ENCODE measurements around the gene KLHL10.

DNA sequence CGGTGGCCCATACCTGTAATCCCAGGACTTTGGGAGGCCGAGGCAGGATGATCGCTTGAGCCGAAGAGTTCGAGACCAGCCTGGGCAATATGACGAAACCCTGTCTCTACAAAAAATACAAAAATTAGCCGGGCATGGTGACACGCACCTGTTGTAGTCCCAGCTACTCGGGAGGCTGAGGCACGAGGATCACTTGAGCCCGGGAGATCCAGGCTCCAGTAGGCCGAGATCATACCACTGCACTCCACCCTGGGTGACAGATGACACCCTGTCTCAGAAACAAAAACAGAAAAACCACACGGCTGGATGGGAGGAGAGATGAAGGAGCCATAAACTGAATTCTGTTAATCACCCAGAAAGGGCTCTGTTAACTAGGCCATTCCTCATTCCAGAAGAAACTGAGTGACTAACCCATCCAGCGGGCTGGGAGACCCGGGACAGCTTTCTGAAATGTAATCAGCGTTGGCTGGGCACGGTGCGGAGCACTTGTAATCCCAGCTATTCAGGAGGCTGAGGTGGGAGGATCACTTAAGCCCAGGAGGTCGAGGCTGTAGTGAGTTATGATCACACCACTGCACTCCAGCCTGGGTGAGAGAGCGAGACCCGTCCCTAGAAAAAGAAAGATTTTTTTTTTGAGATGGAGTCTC is 952 bp upstream of the KLHL10 start:
- TF ChIP-seq, protein P1, sequence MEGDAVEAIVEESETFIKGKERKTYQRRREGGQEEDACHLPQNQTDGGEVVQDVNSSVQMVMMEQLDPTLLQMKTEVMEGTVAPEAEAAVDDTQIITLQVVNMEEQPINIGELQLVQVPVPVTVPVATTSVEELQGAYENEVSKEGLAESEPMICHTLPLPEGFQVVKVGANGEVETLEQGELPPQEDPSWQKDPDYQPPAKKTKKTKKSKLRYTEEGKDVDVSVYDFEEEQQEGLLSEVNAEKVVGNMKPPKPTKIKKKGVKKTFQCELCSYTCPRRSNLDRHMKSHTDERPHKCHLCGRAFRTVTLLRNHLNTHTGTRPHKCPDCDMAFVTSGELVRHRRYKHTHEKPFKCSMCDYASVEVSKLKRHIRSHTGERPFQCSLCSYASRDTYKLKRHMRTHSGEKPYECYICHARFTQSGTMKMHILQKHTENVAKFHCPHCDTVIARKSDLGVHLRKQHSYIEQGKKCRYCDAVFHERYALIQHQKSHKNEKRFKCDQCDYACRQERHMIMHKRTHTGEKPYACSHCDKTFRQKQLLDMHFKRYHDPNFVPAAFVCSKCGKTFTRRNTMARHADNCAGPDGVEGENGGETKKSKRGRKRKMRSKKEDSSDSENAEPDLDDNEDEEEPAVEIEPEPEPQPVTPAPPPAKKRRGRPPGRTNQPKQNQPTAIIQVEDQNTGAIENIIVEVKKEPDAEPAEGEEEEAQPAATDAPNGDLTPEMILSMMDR (IDR thresholded peaks at IDR 0.05; ENCODE audit: low read length): no peak
- no peak for TF ChIP-seq EZH2 (optimal IDR thresholded peaks at IDR 0.05; ENCODE audit: low read depth, low read length)
- no peak for TF ChIP-seq EZH2phosphoT487 (IDR thresholded peaks at IDR 0.05; ENCODE audit: low read length)
